HepG2 (cell line): ENCODE measurements around the gene ATP6V0D1. TPM values are rescaled to one million over a fixed set of nuclear protein-coding genes. Genes with fewer than 3 reads are reported as not detected.
A peak's percentile ranks its signal among the peaks of the same experiment; 100 is the strongest.

Experiments used
- ARID2 ChIP-seq: sonication (generic); formaldehyde crosslinking; IDR thresholded peaks from 2 replicates; pipeline ENCODE4 v1.8.1; 2022; ENCODE audit warnings: mild to moderate bottlenecking, missing genetic modification reagents, borderline replicate concordance
- CREB1 ChIP-seq, 2 experiments: fragments of 450-650 bp in 1 of 2; IDR thresholded peaks; 2 replicates each; pipeline ENCODE4 v1.6.1; 2016 to 2017; ENCODE audit warnings: control low read depth in 1 of 2, mild to moderate bottlenecking in 1 of 2, missing compliant biosample characterization in 1 of 2, missing genetic modification characterization in 1 of 2
- ETS1 ChIP-seq: sonication (generic); formaldehyde crosslinking; IDR thresholded peaks from 2 replicates; pipeline ENCODE4 v1.4.0; 2020; ENCODE audit warnings: missing genetic modification reagents
- FOXJ3 ChIP-seq: sonication (generic); formaldehyde crosslinking; IDR thresholded peaks from 2 replicates; pipeline ENCODE4 v1.4.0; 2020; ENCODE audit warnings: missing genetic modification reagents, mild to moderate bottlenecking, borderline replicate concordance
- HOXD1 ChIP-seq: sonication (generic); formaldehyde crosslinking; IDR thresholded peaks from 2 replicates; pipeline ENCODE4 v1.5.0; 2020; ENCODE audit warnings: missing genetic modification reagents
- KLF9 ChIP-seq: IDR thresholded peaks from 2 replicates; pipeline ENCODE4 v1.6.1; 2016; ENCODE audit warnings: low read depth
- MAFF ChIP-seq: IDR thresholded peaks from 2 replicates; pipeline ENCODE4 v1.6.1; 2011; ENCODE audit warnings: low read depth, low read length, improper control_type of control experiment
- REL ChIP-seq: sonication (generic); formaldehyde crosslinking; conservative IDR thresholded peaks from 2 replicates; pipeline ENCODE4 v1.8.0; 2022; ENCODE audit warnings: mild to moderate bottlenecking, missing genetic modification reagents, moderate library complexity
- SMAD3 ChIP-seq: sonication (generic); formaldehyde crosslinking; IDR thresholded peaks from 2 replicates; pipeline ENCODE4 v1.4.0; 2020; ENCODE audit warnings: missing genetic modification reagents
- ZBED4 ChIP-seq: sonication (generic); formaldehyde crosslinking; IDR thresholded peaks from 2 replicates; pipeline ENCODE4 v1.4.0; 2020; ENCODE audit warnings: missing genetic modification reagents, borderline replicate concordance
- ZFY ChIP-seq: sonication (generic); formaldehyde crosslinking; IDR thresholded peaks from 2 replicates; pipeline ENCODE4 v1.4.0; 2020; ENCODE audit warnings: missing genetic modification reagents
- ZMYM4 ChIP-seq: sonication (generic); formaldehyde crosslinking; IDR thresholded peaks from 2 replicates; pipeline ENCODE4 v1.8.1; 2023; ENCODE audit warnings: mild to moderate bottlenecking, missing genetic modification reagents
- ZNF232 ChIP-seq: sonication (generic); formaldehyde crosslinking; IDR thresholded peaks from 2 replicates; pipeline ENCODE4 v1.4.0; 2020; ENCODE audit warnings: missing genetic modification reagents, borderline replicate concordance
- ZNF570 ChIP-seq: sonication (generic); formaldehyde crosslinking; IDR thresholded peaks from 2 replicates; pipeline ENCODE4 v1.4.0; 2020; ENCODE audit warnings: mild to moderate bottlenecking, missing genetic modification reagents, borderline replicate concordance
- polyA plus RNA-seq, 8 experiments: library from polyadenylated mRNA; depleted of rRNA in 3 of 8; stranded (reverse) in 7 of 8; unstranded in 1 of 8; fragments of >200 nt; fragmentation: Illumina TruSeq in 4 of 8; extraction: Trizol in 4 of 8; gene quantifications; 2 replicates each; pipeline versions ENCODE4 v1.2.1 to v1.2.3, GENCODE V29; 2011 to 2016; ENCODE audit warnings: low read depth in 4 of 8, missing spikeins in 1 of 8, mixed read lengths in 1 of 8; ENCODE audit not compliant: insufficient read depth in 1 of 8
- total RNA-seq, 5 experiments: library from RNA; depleted of rRNA; stranded (reverse); fragments of >200 nt; fragmentation: Illumina TruSeq; extraction: Trizol; gene quantifications; 2 replicates each; pipeline ENCODE4 v1.2.3, GENCODE V29; 2016; ENCODE audit warnings: low read depth in 1 of 5
- TF ChIP-seq, protein P1 (sequence below): sonication (generic); formaldehyde crosslinking; conservative IDR thresholded peaks from 2 replicates; pipeline ENCODE4 v1.4.0; 2020; ENCODE audit warnings: missing genetic modification reagents
- TF ChIP-seq, protein P2 (sequence below): sonication (generic); formaldehyde crosslinking; IDR thresholded peaks from 2 replicates; pipeline ENCODE4 v1.8.1; 2023; ENCODE audit warnings: missing genetic modification reagents, mild to moderate bottlenecking, borderline replicate concordance
- TF ChIP-seq, protein P3 (sequence below): sonication (generic); formaldehyde crosslinking; IDR thresholded peaks from 2 replicates; pipeline ENCODE4 v1.9.0; 2021; ENCODE audit warnings: missing genetic modification reagents, borderline replicate concordance

ATP6V0D1 gene
- total and polyA plus RNA-seq, 2 of the 13 experiments (the other 11 are each of a cell fraction or from before 2014, with no cell fraction given) = 51.1 to 61.3 TPM

DNA sequence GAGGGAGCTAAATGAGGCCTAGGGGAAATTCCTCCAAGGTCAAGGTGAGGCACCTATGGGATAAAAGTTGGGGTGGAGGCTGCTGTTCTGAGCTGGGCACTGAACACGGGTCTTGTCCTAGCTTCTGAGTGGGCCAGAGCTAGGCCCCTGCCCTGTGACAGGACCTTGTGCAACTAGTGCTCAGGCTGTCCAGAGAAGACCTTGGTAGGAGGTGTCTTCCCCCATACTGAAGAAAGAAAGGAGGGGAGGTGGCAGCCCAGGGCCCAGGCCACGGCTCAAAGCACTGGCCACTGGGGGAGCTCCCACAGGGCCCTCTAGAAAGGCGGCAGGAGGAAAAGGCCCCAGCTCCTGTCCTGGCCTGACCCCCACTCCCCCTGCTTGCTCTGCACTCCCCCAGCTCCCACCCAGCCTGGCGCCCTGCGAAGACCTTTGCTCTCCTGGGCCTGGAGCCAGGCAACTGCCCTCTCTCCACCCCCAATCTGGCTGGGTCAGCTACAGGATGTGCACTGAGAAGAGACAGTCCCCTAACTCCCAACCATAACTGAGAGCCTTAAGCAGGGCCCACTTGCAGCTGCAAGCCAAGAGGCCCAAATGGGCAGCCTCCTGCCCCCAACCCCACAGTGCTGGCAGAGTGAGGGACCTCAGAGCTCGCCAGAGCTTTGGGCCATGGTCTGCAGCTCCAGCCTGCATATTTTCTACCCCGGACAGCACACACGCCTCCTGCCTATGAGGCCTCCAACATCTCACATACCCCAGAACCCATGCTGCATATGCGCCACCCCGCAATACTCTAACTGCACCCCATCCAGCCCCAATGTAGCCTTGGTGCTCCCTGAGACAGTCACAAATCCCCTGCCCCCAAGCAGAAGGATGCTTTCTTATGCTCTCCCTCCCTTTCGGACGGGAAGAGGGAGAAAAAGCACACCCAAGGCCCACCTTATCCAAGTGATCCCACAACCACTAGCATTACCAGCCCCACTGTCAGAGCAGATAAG is 34.7 kb downstream of the ATP6V0D1 start (continued):
- TF ChIP-seq, protein P1, sequence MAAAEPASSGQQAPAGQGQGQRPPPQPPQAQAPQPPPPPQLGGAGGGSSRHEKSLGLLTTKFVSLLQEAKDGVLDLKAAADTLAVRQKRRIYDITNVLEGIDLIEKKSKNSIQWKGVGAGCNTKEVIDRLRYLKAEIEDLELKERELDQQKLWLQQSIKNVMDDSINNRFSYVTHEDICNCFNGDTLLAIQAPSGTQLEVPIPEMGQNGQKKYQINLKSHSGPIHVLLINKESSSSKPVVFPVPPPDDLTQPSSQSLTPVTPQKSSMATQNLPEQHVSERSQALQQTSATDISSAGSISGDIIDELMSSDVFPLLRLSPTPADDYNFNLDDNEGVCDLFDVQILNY = no peak
- TF ChIP-seq ETS1 (CRISPR knock-in tag) (no peak), ZNF570 (CRISPR knock-in tag) (no peak), HOXD1 (CRISPR knock-in tag) (no peak), SMAD3 (CRISPR knock-in tag) (0 out of 2 replicates have a peak, but pooled peaks have one; percentile 35), FOXJ3 (CRISPR knock-in tag) (no peak), KLF9 (CRISPR knock-in tag) (no peak), REL (no peak), ARID2 (CRISPR knock-in tag) (no peak), MAFF (no peak), ZNF232 (0 out of 2 replicates have a peak, but pooled peaks have one; percentile 10), ZMYM4 (CRISPR knock-in tag) (peak; percentile 80), ZFY (CRISPR knock-in tag) (peak; percentile 66), ZBED4 (CRISPR knock-in tag) (peak; percentile 62; the same call in 1 of the 2 replicates), CREB1 (IDR thresholded peaks at IDR 0.05) (no peak), CREB1 (CRISPR knock-in tag; IDR thresholded peaks at IDR 0.05) (no peak)
- TF ChIP-seq, protein P2, sequence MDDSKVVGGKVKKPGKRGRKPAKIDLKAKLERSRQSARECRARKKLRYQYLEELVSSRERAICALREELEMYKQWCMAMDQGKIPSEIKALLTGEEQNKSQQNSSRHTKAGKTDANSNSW (CRISPR knock-in tag) = no peak
- TF ChIP-seq, protein P3, sequence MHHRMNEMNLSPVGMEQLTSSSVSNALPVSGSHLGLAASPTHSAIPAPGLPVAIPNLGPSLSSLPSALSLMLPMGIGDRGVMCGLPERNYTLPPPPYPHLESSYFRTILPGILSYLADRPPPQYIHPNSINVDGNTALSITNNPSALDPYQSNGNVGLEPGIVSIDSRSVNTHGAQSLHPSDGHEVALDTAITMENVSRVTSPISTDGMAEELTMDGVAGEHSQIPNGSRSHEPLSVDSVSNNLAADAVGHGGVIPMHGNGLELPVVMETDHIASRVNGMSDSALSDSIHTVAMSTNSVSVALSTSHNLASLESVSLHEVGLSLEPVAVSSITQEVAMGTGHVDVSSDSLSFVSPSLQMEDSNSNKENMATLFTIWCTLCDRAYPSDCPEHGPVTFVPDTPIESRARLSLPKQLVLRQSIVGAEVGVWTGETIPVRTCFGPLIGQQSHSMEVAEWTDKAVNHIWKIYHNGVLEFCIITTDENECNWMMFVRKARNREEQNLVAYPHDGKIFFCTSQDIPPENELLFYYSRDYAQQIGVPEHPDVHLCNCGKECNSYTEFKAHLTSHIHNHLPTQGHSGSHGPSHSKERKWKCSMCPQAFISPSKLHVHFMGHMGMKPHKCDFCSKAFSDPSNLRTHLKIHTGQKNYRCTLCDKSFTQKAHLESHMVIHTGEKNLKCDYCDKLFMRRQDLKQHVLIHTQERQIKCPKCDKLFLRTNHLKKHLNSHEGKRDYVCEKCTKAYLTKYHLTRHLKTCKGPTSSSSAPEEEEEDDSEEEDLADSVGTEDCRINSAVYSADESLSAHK = no peak
